Tibial nerve (tissue), 4 donors: ENCODE results near the gene BBS4. TPM values are rescaled to one million over a fixed set of nuclear protein-coding genes. Genes with fewer than 3 reads are reported as not detected.

Experiments used
- DNase-seq, 2 donors: peaks; one replicate each; pipeline ENCODE4 v3.0.0-alpha.2; 2019; ENCODE audit warnings: low spot score in 2 of 2
- H3K27ac ChIP-seq, 4 donors: fragments of 200-600 bp; sonication (generic) in 3 of 4; one replicate each; pipeline ENCODE4 v1.5.1; 2017 to 2019; ENCODE audit warnings: mild to moderate bottlenecking in 1 of 4
- H3K27me3 ChIP-seq, 2 donors: fragments of 200-600 bp; sonication (generic) in 1 of 2; one replicate each; pipeline versions ENCODE4 v1.5.1 to v1.6.0; 2017 to 2019
- H3K36me3 ChIP-seq, 3 donors: fragments of 200-600 bp; sonication (generic); one replicate each; pipeline ENCODE4 v1.5.1; 2018 to 2019
- H3K4me1 ChIP-seq, 4 donors: fragments of 200-600 bp; sonication (generic) in 3 of 4; one replicate each; pipeline ENCODE4 v1.5.1; 2017 to 2019
- H3K4me3 ChIP-seq, 4 donors: fragments of 200-600 bp; sonication (generic) in 3 of 4; one replicate each; pipeline ENCODE4 v1.5.1; 2017 to 2019; ENCODE audit warnings: mild to moderate bottlenecking in 1 of 4, moderate library complexity in 1 of 4
- H3K9me3 ChIP-seq, 4 donors: fragments of 200-600 bp; sonication (generic) in 3 of 4; one replicate each; pipeline ENCODE4 v1.5.1; 2017 to 2019
- EP300 ChIP-seq, 2 donors: sonication (generic); formaldehyde crosslinking; IDR thresholded peaks; one replicate each; pipeline ENCODE4 v1.6.1; 2017; ENCODE audit warnings: antibody characterized with exemption in 2 of 2, mild to moderate bottlenecking in 1 of 2
- POLR2A ChIP-seq, 2 donors: fragments of 450-650 bp; IDR thresholded peaks; one replicate each; pipeline ENCODE4 v1.6.1; 2017; ENCODE audit warnings: antibody characterized with exemption in 2 of 2, mild to moderate bottlenecking in 2 of 2, moderate library complexity in 2 of 2
- WGBS, 2 donors: methylation state at CpG; one replicate each; pipeline ENCODE4 v1.1.5; 2018; 5-methylcytosine and 5-hydroxymethylcytosine counted together
- total RNA-seq, 4 donors: library from RNA; depleted of rRNA; stranded (reverse); fragments of >200 nt; gene quantifications; one replicate each; pipeline ENCODE4 v1.1.0, GENCODE V29; 2016
- TF ChIP-seq, protein P1 (sequence below), 5 experiments: fragments of 200-600 bp in 3 of 5; fragments of 450-650 bp in 2 of 5; sonication (generic) in 3 of 5; IDR thresholded peaks; one replicate each; pipeline ENCODE4 v1.5.1; 2016 to 2019; ENCODE audit warnings: antibody characterized with exemption in 5 of 5, mild to moderate bottlenecking in 3 of 5, moderate library complexity in 2 of 5

BBS4 gene
- total RNA-seq, 4 donors from 2014 or later, result 28.4 to 63.3 (median 38.7) TPM

DNA sequence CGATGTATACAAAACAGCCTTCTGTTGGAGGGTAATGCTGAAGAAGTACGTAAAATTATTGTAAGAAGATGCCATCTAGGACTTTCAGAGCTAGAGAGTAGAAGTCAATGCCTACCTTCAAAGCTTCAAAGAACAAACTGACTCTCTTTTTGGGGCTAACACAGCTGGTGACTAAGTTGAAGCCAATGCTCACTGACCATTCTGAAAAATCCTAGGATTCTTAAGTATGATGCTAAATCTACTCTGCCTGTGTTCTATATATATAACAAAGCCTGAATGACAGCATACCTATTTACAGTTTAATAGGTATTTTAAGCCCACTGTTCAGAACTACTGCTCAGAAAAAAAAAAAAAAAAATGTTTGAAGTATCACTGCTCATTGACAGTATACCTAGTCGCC is 78.6 kb downstream of the BBS4 start:
- no peak for DNase-seq
- Histone ChIP-seq H3K27ac (no peak overlapping the region), H3K9me3 (peaks cover 0 to 19% (median 8%) of the 10 kb centered on the region in 4 donors), H3K4me3 (no peak overlapping the region), H3K36me3 (peaks cover 0 to 94% (median 13%) of the 10 kb centered on the region in 3 donors), H3K27me3 (no peaks in the 10 kb centered on the region), H3K4me1 (no peaks in the 10 kb centered on the region)
- WGBS, 2 donors, result 94% methylated on average over 3 of the region's 3 CpGs
- TF ChIP-seq POLR2A (IDR thresholded peaks at IDR 0.05), result no peak
- TF ChIP-seq, protein P1, sequence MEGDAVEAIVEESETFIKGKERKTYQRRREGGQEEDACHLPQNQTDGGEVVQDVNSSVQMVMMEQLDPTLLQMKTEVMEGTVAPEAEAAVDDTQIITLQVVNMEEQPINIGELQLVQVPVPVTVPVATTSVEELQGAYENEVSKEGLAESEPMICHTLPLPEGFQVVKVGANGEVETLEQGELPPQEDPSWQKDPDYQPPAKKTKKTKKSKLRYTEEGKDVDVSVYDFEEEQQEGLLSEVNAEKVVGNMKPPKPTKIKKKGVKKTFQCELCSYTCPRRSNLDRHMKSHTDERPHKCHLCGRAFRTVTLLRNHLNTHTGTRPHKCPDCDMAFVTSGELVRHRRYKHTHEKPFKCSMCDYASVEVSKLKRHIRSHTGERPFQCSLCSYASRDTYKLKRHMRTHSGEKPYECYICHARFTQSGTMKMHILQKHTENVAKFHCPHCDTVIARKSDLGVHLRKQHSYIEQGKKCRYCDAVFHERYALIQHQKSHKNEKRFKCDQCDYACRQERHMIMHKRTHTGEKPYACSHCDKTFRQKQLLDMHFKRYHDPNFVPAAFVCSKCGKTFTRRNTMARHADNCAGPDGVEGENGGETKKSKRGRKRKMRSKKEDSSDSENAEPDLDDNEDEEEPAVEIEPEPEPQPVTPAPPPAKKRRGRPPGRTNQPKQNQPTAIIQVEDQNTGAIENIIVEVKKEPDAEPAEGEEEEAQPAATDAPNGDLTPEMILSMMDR (IDR thresholded peaks at IDR 0.05), result no peak
- TF ChIP-seq EP300 (IDR thresholded peaks at IDR 0.05), result no peak

DNA sequence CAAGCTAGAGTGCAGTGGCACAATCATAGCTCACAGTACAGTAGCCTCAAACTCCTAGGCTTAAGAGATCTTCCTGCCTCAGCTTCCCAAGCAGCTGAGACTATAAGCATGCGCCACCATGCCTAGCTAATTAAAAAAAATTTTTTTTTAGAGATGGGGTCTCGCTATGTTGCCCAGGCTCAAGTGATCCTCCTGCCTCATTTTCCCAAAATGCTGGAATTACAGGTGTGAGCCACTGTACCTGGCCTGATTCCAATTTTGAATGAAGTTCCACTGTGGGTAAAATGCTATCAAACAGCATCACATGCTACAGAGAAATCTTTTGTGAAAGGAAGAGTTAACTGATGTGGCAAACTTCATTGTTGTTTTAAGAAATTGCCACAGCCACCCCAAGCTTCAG is 80.0 kb downstream of the BBS4 start:
- no peak overlapping the region for H3K27ac ChIP-seq
- no peak for DNase-seq
- H3K36me3 ChIP-seq, result peaks cover 0 to 94% (median 14%) of the 10 kb centered on the region in 3 donors
- H3K4me3 ChIP-seq, result no peak overlapping the region
- no peaks in the 10 kb centered on the region for H3K4me1 ChIP-seq
- 98 to 99% methylated on average over 2 of the region's 2 CpGs for WGBS, 2 donors
- H3K9me3 ChIP-seq, result peaks cover 0 to 19% (median 8%) of the 10 kb centered on the region in 4 donors
- TF ChIP-seq POLR2A (IDR thresholded peaks at IDR 0.05) (no peak), EP300 (IDR thresholded peaks at IDR 0.05) (no peak)
- TF ChIP-seq, protein P1 (IDR thresholded peaks at IDR 0.05), result no peak
- H3K27me3 ChIP-seq, result no peaks in the 10 kb centered on the region

DNA sequence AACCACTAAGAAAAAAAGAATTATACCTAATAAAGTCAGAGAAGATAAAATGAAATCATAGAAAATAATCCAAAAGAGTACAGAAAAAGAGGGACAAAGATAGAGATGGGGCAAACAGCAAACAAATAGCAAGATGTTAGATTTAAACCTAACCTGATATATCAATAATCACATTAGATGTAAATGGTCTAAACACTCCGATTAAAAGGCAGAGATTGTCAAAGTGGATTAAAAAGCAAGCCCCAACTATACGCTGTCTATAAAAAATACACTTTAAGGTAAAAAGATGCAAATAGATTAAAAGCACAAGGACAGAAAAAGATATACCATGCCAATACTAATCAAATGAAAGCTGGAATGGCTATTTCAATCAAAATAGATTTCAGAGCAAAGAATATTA is 80.8 kb downstream of the BBS4 start:
- no peak overlapping the region for H3K4me3 ChIP-seq
- TF ChIP-seq, protein P1 (IDR thresholded peaks at IDR 0.05), result no peak
- TF ChIP-seq POLR2A (IDR thresholded peaks at IDR 0.05) (no peak), EP300 (IDR thresholded peaks at IDR 0.05) (no peak)
- H3K9me3 ChIP-seq, result peaks cover 0 to 19% (median 8%) of the 10 kb centered on the region in 4 donors
- H3K4me1 ChIP-seq, result no peaks in the 10 kb centered on the region
- H3K36me3 ChIP-seq, result peaks cover 0 to 94% (median 14%) of the 10 kb centered on the region in 3 donors
- 95 to 97% methylated on average over 2 of the region's 2 CpGs for WGBS, 2 donors
- no peak for DNase-seq
- H3K27me3 ChIP-seq, result no peaks in the 10 kb centered on the region
- no peak overlapping the region for H3K27ac ChIP-seq

DNA sequence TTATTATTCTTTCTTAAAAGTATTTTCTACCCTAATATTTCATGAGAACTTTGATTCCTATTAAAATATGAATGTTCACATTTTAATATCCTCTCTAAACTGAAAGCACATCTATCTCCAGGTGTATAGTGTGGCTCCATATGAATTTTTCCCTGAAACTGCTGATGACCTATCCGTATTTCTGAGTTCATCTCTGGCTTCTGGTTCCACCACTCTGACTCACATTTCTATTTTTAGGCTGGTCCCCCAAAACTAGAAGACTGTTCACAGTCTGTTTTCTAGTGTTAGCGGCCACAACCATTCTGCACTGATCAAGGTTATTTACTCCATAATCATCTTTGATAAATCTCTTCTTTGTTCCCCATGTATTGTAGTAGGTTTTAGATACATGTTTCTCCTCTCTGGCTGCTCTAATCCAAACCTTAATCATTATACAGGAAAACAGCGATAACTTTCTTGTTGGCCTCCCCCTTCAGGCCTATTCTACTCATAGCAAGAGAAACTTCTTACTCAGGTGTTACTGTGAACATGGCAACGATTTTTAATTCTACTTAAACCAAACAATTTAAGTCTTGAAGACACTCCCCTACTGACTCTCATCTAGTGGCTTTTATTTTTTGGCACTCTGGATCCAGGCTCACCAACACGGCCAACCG is 84.8 kb downstream of the BBS4 start:
- 84% methylated on average over 6 of the region's 6 CpGs for WGBS, 2 donors

DNA sequence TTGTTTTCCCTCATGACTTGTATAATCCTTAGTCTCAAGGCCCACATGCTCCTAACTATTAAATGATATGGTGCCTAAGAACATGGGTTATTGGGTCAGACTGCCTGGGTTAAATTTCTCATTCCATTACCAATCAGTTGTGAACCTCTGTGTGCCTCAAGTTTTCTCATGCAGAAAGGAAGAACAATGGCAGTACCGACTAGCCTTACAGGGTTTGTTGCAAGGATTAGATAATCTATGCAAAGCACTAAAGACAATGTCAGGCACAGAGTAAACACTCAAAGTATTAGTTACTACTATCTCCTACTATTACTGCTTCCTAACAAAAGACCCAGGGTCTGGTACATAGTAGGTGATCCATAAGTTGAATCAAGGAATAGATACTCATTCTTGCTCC is 85.3 kb downstream of the BBS4 start:
- peaks cover 0 to 10% (median 3%) of the 10 kb centered on the region in 4 donors for H3K4me1 ChIP-seq
- H3K27ac ChIP-seq, result no peak overlapping the region
- H3K36me3 ChIP-seq, result peaks cover 0 to 90% (median 14%) of the 10 kb centered on the region in 3 donors
- TF ChIP-seq EP300 (IDR thresholded peaks at IDR 0.05), result no peak
- TF ChIP-seq, protein P1 (IDR thresholded peaks at IDR 0.05), result no peak
- TF ChIP-seq POLR2A (IDR thresholded peaks at IDR 0.05), result no peak
- no peaks in the 10 kb centered on the region for H3K27me3 ChIP-seq
- H3K9me3 ChIP-seq, result peaks cover 0 to 19% (median 8%) of the 10 kb centered on the region in 4 donors
- 92% methylated on average over 1 of the region's 1 CpG for WGBS, 2 donors
- H3K4me3 ChIP-seq, result no peak overlapping the region
- no peak for DNase-seq

More for the DNA sequence above, 84.8 kb downstream of the BBS4 start:
- H3K4me1 ChIP-seq, result peaks cover 0 to 9% (median 2%) of the 10 kb centered on the region in 4 donors
- peaks cover 0 to 19% (median 8%) of the 10 kb centered on the region in 4 donors for H3K9me3 ChIP-seq
- no peak for TF ChIP-seq POLR2A (IDR thresholded peaks at IDR 0.05)
- TF ChIP-seq, protein P1 (IDR thresholded peaks at IDR 0.05), result no peak
- no peak for DNase-seq
- H3K36me3 ChIP-seq, result peaks cover 0 to 95% (median 14%) of the 10 kb centered on the region in 3 donors
- no peak overlapping the region for H3K27ac ChIP-seq
- no peak overlapping the region for H3K4me3 ChIP-seq
- H3K27me3 ChIP-seq, result no peaks in the 10 kb centered on the region
